Measurements from ENCODE around the gene SERPIND1.

- TF ChIP-seq POLR2A (IDR thresholded peaks at IDR 0.05; ENCODE audit: low read length) = no peak
- no peak for TF ChIP-seq GATA1 (IDR thresholded peaks at IDR 0.05; ENCODE audit: low read depth, low read length)
Measured at GRCh38 chr22:20740222-20740951, 33.5 kb upstream of the SERPIND1 start.
